ENCODE results near the gene HNF4A.

The HNF4A gene

GRCh38 chr20:44450281-44450889 lies 94.9 kb downstream of the HNF4A start:
- Histone ChIP-seq H3K36me3 (ENCODE audit: low read depth) (no peaks in the 10 kb centered on the region), H3K4me3 (ENCODE audit: severe bottlenecking) (no peak overlapping the region), H3K27me3 (ENCODE audit: insufficient read depth, poor library complexity, severe bottlenecking) (no peaks in the 10 kb centered on the region), H3K4me1 (ENCODE audit: insufficient read depth, poor library complexity, severe bottlenecking) (no peaks in the 10 kb centered on the region), H3K27ac (ENCODE audit: poor library complexity, severe bottlenecking) (no peak overlapping the region), H3K9me3 (ENCODE audit: severe bottlenecking) (no peaks in the 10 kb centered on the region)
- ATAC-seq (ENCODE audit: low read depth) = no peak; the same call in 2 of the 3 replicates
- no peak for TF ChIP-seq CTCF (IDR thresholded peaks at IDR 0.05; ENCODE audit: poor library complexity, severe bottlenecking)
- no peak for DNase-seq (ENCODE audit: low spot score)

- TF ChIP-seq CTCF (IDR thresholded peaks at IDR 0.05; ENCODE audit: poor library complexity, severe bottlenecking) = no peak
- no peak overlapping the region for H3K27ac ChIP-seq (ENCODE audit: poor library complexity, severe bottlenecking)
- ATAC-seq (ENCODE audit: low read depth) (no peak), DNase-seq (ENCODE audit: low spot score) (no peak)
- H3K36me3 ChIP-seq (ENCODE audit: low read depth) = no peaks in the 10 kb centered on the region
- H3K27me3 ChIP-seq (ENCODE audit: insufficient read depth, poor library complexity, severe bottlenecking) = no peaks in the 10 kb centered on the region
- no peaks in the 10 kb centered on the region for H3K9me3 ChIP-seq (ENCODE audit: severe bottlenecking)
- H3K4me3 ChIP-seq (ENCODE audit: severe bottlenecking) = no peak overlapping the region
- no peaks in the 10 kb centered on the region for H3K4me1 ChIP-seq (ENCODE audit: insufficient read depth, poor library complexity, severe bottlenecking)
These were observed 95.5 kb downstream of the HNF4A start for GRCh38 chr20:44450903-44451450.

- Histone ChIP-seq H3K36me3 (ENCODE audit: low read depth) (no peaks in the 10 kb centered on the region), H3K27me3 (ENCODE audit: insufficient read depth, poor library complexity, severe bottlenecking) (no peaks in the 10 kb centered on the region), H3K4me3 (ENCODE audit: severe bottlenecking) (no peak overlapping the region), H3K4me1 (ENCODE audit: insufficient read depth, poor library complexity, severe bottlenecking) (no peaks in the 10 kb centered on the region), H3K9me3 (ENCODE audit: severe bottlenecking) (no peaks in the 10 kb centered on the region), H3K27ac (ENCODE audit: poor library complexity, severe bottlenecking) (no peak overlapping the region)
- no peak for TF ChIP-seq CTCF (IDR thresholded peaks at IDR 0.05; ENCODE audit: poor library complexity, severe bottlenecking)
- no peak for DNase-seq (ENCODE audit: low spot score)
- no peak for ATAC-seq (ENCODE audit: low read depth)
These were observed 98.9 kb downstream of the HNF4A start for GRCh38 chr20:44454306-44454963.

GRCh38 chr20:44455126-44455525 lies 99.6 kb downstream of the HNF4A start:
- Histone ChIP-seq H3K4me3 (ENCODE audit: severe bottlenecking) (no peak overlapping the region), H3K27ac (ENCODE audit: poor library complexity, severe bottlenecking) (no peak overlapping the region), H3K27me3 (ENCODE audit: insufficient read depth, poor library complexity, severe bottlenecking) (no peaks in the 10 kb centered on the region), H3K4me1 (ENCODE audit: insufficient read depth, poor library complexity, severe bottlenecking) (no peaks in the 10 kb centered on the region), H3K36me3 (ENCODE audit: low read depth) (no peaks in the 10 kb centered on the region), H3K9me3 (ENCODE audit: severe bottlenecking) (no peaks in the 10 kb centered on the region)
- TF ChIP-seq CTCF (IDR thresholded peaks at IDR 0.05; ENCODE audit: poor library complexity, severe bottlenecking) = no peak
- ATAC-seq (ENCODE audit: low read depth) (no peak), DNase-seq (ENCODE audit: low spot score) (no peak)

GRCh38 chr20:44456611-44457010 lies 101.1 kb downstream of the HNF4A start:
- no peak for DNase-seq (ENCODE audit: low spot score)
- H3K9me3 ChIP-seq (ENCODE audit: severe bottlenecking) = no peaks in the 10 kb centered on the region
- no peak overlapping the region for H3K27ac ChIP-seq (ENCODE audit: poor library complexity, severe bottlenecking)
- no peak for ATAC-seq (ENCODE audit: low read depth)
- H3K36me3 ChIP-seq (ENCODE audit: low read depth) = no peaks in the 10 kb centered on the region
- TF ChIP-seq CTCF (IDR thresholded peaks at IDR 0.05; ENCODE audit: poor library complexity, severe bottlenecking) = no peak
- no peaks in the 10 kb centered on the region for H3K27me3 ChIP-seq (ENCODE audit: insufficient read depth, poor library complexity, severe bottlenecking)
- no peaks in the 10 kb centered on the region for H3K4me1 ChIP-seq (ENCODE audit: insufficient read depth, poor library complexity, severe bottlenecking)
- H3K4me3 ChIP-seq (ENCODE audit: severe bottlenecking) = no peak overlapping the region
